ENCODE results near the gene ERCC3.

The ERCC3 gene

GRCh38 chr2:127293748-127294562 lies at the start of gene ERCC3:
ERCC3 (minus strand) TSS chr2:127294144; CDS start chr2:127294081, 63 bp downstream.
- peak; percentile 89 for DNase-seq (ENCODE audit: low spot score)

- no peak for DNase-seq (ENCODE audit: low spot score)
These were observed 49.3 kb upstream of the ERCC3 start for GRCh38 chr2:127343277-127343676.

- DNase-seq (ENCODE audit: low spot score): no peak
These were observed 48.2 kb upstream of the ERCC3 start for GRCh38 chr2:127342101-127342500.

- DNase-seq (ENCODE audit: low spot score): no peak
These were observed 38.4 kb upstream of the ERCC3 start for GRCh38 chr2:127332335-127332734.

GRCh38 chr2:127330753-127331152 lies 36.8 kb upstream of the ERCC3 start:
- DNase-seq (ENCODE audit: low spot score): no peak

GRCh38 chr2:127326289-127326945 lies 32.5 kb upstream of the ERCC3 start:
- DNase-seq (ENCODE audit: low spot score): no peak

GRCh38 chr2:127324635-127325034 lies 30.7 kb upstream of the ERCC3 start:
- DNase-seq (ENCODE audit: low spot score): peak; percentile 43

- no peak for DNase-seq (ENCODE audit: low spot score)
These were observed 27.4 kb upstream of the ERCC3 start for GRCh38 chr2:127321303-127321702.

- DNase-seq (ENCODE audit: low spot score): no peak
These were observed 26.8 kb upstream of the ERCC3 start for GRCh38 chr2:127320586-127321275.

GRCh38 chr2:127320067-127320466 lies 26.1 kb upstream of the ERCC3 start:
- DNase-seq (ENCODE audit: low spot score): no peak

- DNase-seq (ENCODE audit: low spot score): no peak
These were observed 20.4 kb upstream of the ERCC3 start for GRCh38 chr2:127314193-127314988.

GRCh38 chr2:127313406-127313805 lies 19.5 kb upstream of the ERCC3 start:
- no peak for DNase-seq (ENCODE audit: low spot score)

GRCh38 chr2:127310980-127311379 lies 17.0 kb upstream of the ERCC3 start:
- no peak for DNase-seq (ENCODE audit: low spot score)

GRCh38 chr2:127309468-127309867 lies 15.5 kb upstream of the ERCC3 start:
- DNase-seq (ENCODE audit: low spot score): no peak

GRCh38 chr2:127308586-127309138 lies 14.7 kb upstream of the ERCC3 start:
- DNase-seq (ENCODE audit: low spot score): no peak

GRCh38 chr2:127305990-127306585 lies 12.1 kb upstream of the ERCC3 start:
- no peak for DNase-seq (ENCODE audit: low spot score)

- DNase-seq (ENCODE audit: low spot score): no peak
These were observed 8.2 kb upstream of the ERCC3 start for GRCh38 chr2:127302168-127302567.

GRCh38 chr2:127293386-127293747 lies 577 bp downstream of the ERCC3 start:
- no peak for DNase-seq (ENCODE audit: low spot score)

GRCh38 chr2:127288274-127288673 lies 5.7 kb downstream of the ERCC3 start:
- DNase-seq (ENCODE audit: low spot score): no peak

- no peak for DNase-seq (ENCODE audit: low spot score)
These were observed 10.7 kb downstream of the ERCC3 start for GRCh38 chr2:127283275-127283674.

GRCh38 chr2:127280693-127281092 lies 13.3 kb downstream of the ERCC3 start:
- DNase-seq (ENCODE audit: low spot score): no peak

Data from Ammon's horn (tissue), 1 donor.